HCT116 (cell line): Measurements from ENCODE around the gene CABLES1. TPM values are rescaled to one million over a fixed set of nuclear protein-coding genes. Genes with fewer than 3 reads are reported as not detected.

Experiments used
- ATAC-seq: fragments of 200-7000 bp; cut with Tn5 transposase; 2 replicates; pipeline ENCODE4 v1.9.1; 2020; ENCODE audit warnings: mild to moderate bottlenecking, moderate library complexity
- BruUV-seq: library from RNA; stranded (reverse); fragments of 400-500 nt; replicated peaks from 2 replicates; lab custom pipeline; 2021; lab: Mats Ljungman, UMichigan
- CTCF ChIA-PET: fragments of 300-600 bp; sonication (Branson Sonifier 250); formaldehyde crosslinking; loops from one replicate; lab custom pipeline; 2021; ENCODE audit warnings: antibody characterized with exemption; lab: Charles Lee
- POLR2A ChIA-PET: fragments of 300-600, 350-600 bp; sonication (Branson Sonifier 250); formaldehyde crosslinking; loops from one replicate; lab custom pipeline; 2021; ENCODE audit warnings: antibody characterized with exemption; lab: Charles Lee
- RAD21 ChIA-PET, 2 experiments: fragments of 300-600 bp; sonication (Branson Sonifier 250); formaldehyde crosslinking; loops; one replicate each; lab custom pipeline; 2023; ENCODE audit warnings: low total read pairs in 2 of 2; ENCODE audit not compliant: uncharacterized antibody in 2 of 2, unreplicated experiment in 2 of 2, low non-redundant PET in 1 of 2; lab: Charles Lee
- DNase-seq: peaks from one replicate; pipeline ENCODE4 v3.0.0-alpha.2; 2010; ENCODE audit warnings: low read depth, low spot score
- H2AFZ ChIP-seq: fragments of 200-600 bp; shearing (Covaris generic), sonication (generic); 2 replicates; pipeline ENCODE4 v1.6.1; 2017; ENCODE audit warnings: low read depth, mixed run types, mixed read lengths, antibody characterized with exemption, low read length; ENCODE audit not compliant: poor library complexity, severe bottlenecking
- H3K27ac ChIP-seq: 2 replicates; pipeline ENCODE4 v1.5.1; 2012; ENCODE audit warnings: low read depth, low read length
- H3K27me3 ChIP-seq: fragments of 200-600 bp; sonication (generic); 2 replicates; pipeline ENCODE4 v1.6.1; 2016; ENCODE audit warnings: mixed run types, low read length, mixed read lengths; ENCODE audit not compliant: insufficient read depth
- H3K36me3 ChIP-seq, 2 experiments: fragments of 200-500 bp in 1 of 2; fragments of 200-600 bp in 1 of 2; sonication (Bioruptor generic) in 1 of 2; sonication (generic) in 1 of 2; 2 replicates each; pipeline versions ENCODE4 v1.5.1 to v1.6.1; 2014 to 2016; ENCODE audit warnings: low read length in 2 of 2, inconsistent platforms in 1 of 2, mixed read lengths in 1 of 2, mixed run types in 1 of 2; ENCODE audit not compliant: insufficient read depth in 2 of 2, control insufficient read depth in 1 of 2
- H3K4me1 ChIP-seq, 2 experiments: fragments of 200-600 bp in 1 of 2; sonication (generic) in 1 of 2; 2 replicates each; pipeline versions ENCODE4 v1.5.1 to v1.6.1; 2012 to 2017; ENCODE audit warnings: low read length in 2 of 2, inconsistent platforms in 1 of 2, mild to moderate bottlenecking in 1 of 2, mixed read lengths in 1 of 2, mixed run types in 1 of 2, moderate library complexity in 1 of 2; ENCODE audit not compliant: insufficient read depth in 2 of 2, control insufficient read depth in 1 of 2
- H3K4me2 ChIP-seq: fragments of 200-600 bp; sonication (generic); 2 replicates; pipeline ENCODE4 v1.6.1; 2017; ENCODE audit warnings: mixed run types, low read length, mixed read lengths
- H3K4me3 ChIP-seq, 2 experiments: fragments of 200-600 bp in 1 of 2; sonication (generic) in 1 of 2; replicated peaks in 1 of 2; 2 replicates each; pipeline ENCODE4 v1.5.1; 2011 to 2016; ENCODE audit warnings: low read length in 2 of 2, control low read depth in 1 of 2, low read depth in 1 of 2, mild to moderate bottlenecking in 1 of 2, mixed read lengths in 1 of 2, mixed run types in 1 of 2
- H3K79me2 ChIP-seq: fragments of 200-600 bp; sonication (generic); 2 replicates; pipeline ENCODE4 v1.6.1; 2017; ENCODE audit warnings: mild to moderate bottlenecking, mixed run types, low read length, moderate library complexity, mixed read lengths; ENCODE audit not compliant: insufficient read depth
- H3K9ac ChIP-seq: fragments of 200-600 bp; sonication (generic); 2 replicates; pipeline ENCODE4 v1.6.1; 2016; ENCODE audit warnings: low read length, mixed read lengths
- H3K9me2 ChIP-seq: fragments of 200-600 bp; sonication (generic), shearing (Covaris generic); 2 replicates; pipeline ENCODE4 v1.6.1; 2017; ENCODE audit warnings: mixed run types, mild to moderate bottlenecking, moderate library complexity; ENCODE audit not compliant: insufficient read depth
- H3K9me3 ChIP-seq, 2 experiments: fragments of 200-500 bp in 1 of 2; fragments of 200-600 bp in 1 of 2; sonication (Bioruptor generic) in 1 of 2; sonication (generic) in 1 of 2; 2 replicates each; pipeline ENCODE4 v1.6.1; 2014 to 2017; ENCODE audit warnings: low read length in 2 of 2, mixed read lengths in 2 of 2, inconsistent platforms in 1 of 2, low read depth in 1 of 2, mild to moderate bottlenecking in 1 of 2, mixed run types in 1 of 2, moderate library complexity in 1 of 2; ENCODE audit not compliant: control insufficient read depth in 1 of 2, insufficient read depth in 1 of 2
- H4K20me1 ChIP-seq: fragments of 200-600 bp; sonication (generic), shearing (Covaris generic); 2 replicates; pipeline ENCODE4 v1.6.1; 2017; ENCODE audit warnings: mixed run types, mild to moderate bottlenecking, moderate library complexity; ENCODE audit not compliant: insufficient read depth
- ATF3 ChIP-seq: IDR thresholded peaks from 2 replicates; pipeline ENCODE4 v1.6.1; 2012
- CBX3 ChIP-seq: IDR thresholded peaks from 2 replicates; pipeline ENCODE4 v1.6.1; 2012; ENCODE audit warnings: low read depth
- CEBPB ChIP-seq: IDR thresholded peaks from 2 replicates; pipeline ENCODE4 v1.6.1; 2012; ENCODE audit warnings: low read depth
- ELF1 ChIP-seq: IDR thresholded peaks from 2 replicates; pipeline ENCODE4 v1.6.1; 2012; ENCODE audit warnings: low read depth, borderline replicate concordance
- EZH2phosphoT487 ChIP-seq: fragments of 200-600 bp; IDR thresholded peaks from 2 replicates; pipeline ENCODE4 v1.6.1; 2018; ENCODE audit warnings: antibody characterized with exemption, borderline replicate concordance
- FOSL1 ChIP-seq: IDR thresholded peaks from 2 replicates; pipeline ENCODE4 v1.6.1; 2012; ENCODE audit warnings: low read depth
- MAX ChIP-seq: IDR thresholded peaks from 2 replicates; pipeline ENCODE4 v1.6.1; 2012
- RAD21 ChIP-seq: IDR thresholded peaks from 2 replicates; pipeline ENCODE4 v1.6.1; 2012; ENCODE audit warnings: low read depth, mild to moderate bottlenecking
- REST ChIP-seq: IDR thresholded peaks from 2 replicates; pipeline ENCODE4 v1.6.1; 2012; ENCODE audit warnings: low read depth
- TCF7L2 ChIP-seq: IDR thresholded peaks from 2 replicates; pipeline ENCODE4 v1.7.0; 2011; ENCODE audit warnings: borderline replicate concordance, inconsistent platforms; ENCODE audit not compliant: insufficient read depth, insufficient read length; ENCODE audit errors: extremely low read depth
- YY1 ChIP-seq: IDR thresholded peaks from 2 replicates; pipeline ENCODE4 v1.6.1; 2011; ENCODE audit warnings: low read length, low read depth, moderate library complexity, mild to moderate bottlenecking; ENCODE audit not compliant: insufficient replicate concordance; ENCODE audit errors: extremely low read depth
- ZNF274 ChIP-seq: fragments of 200-500 bp; sonication (Bioruptor generic); IDR thresholded peaks from 2 replicates; pipeline ENCODE4 v1.6.1; 2014; ENCODE audit warnings: mild to moderate bottlenecking, low read depth, low read length, inconsistent platforms
- intact Hi-C: fragments of 100-400 bp; cut with micrococcal nuclease; formaldehyde crosslinking; loops from 2 replicates; pipeline ENCODE4 v1.10.0; 2022
- total RNA-seq: library from RNA; stranded (reverse); gene quantifications from one replicate; pipeline ENCODE4 v1.2.1, GENCODE V29; 2021; ENCODE audit not compliant: unreplicated experiment
- TF ChIP-seq, protein P1 (sequence below): IDR thresholded peaks from 2 replicates; pipeline ENCODE4 v1.6.1; 2011; ENCODE audit warnings: mild to moderate bottlenecking, low read length, moderate library complexity; ENCODE audit not compliant: insufficient replicate concordance; ENCODE audit errors: extremely low read depth

Gene CABLES1
- total RNA-seq, 1 experiment from 2014 or later, result 7.7 TPM

- H3K9ac ChIP-seq, result no peak overlapping the region
- BruUV-seq, result no TSS peak
- H3K9me3 ChIP-seq, result no peaks in the 10 kb centered on the region
- H3K36me3 ChIP-seq, result no peaks in the 10 kb centered on the region
- intact Hi-C loops, result no loop called here
- no peak overlapping the region for H2AFZ ChIP-seq
- DNase-seq, result no peak
- ATAC-seq, result no peak
- H3K4me2 ChIP-seq, result no peak overlapping the region
- H3K79me2 ChIP-seq, result no peaks in the 10 kb centered on the region
- H3K27ac ChIP-seq, result no peak overlapping the region
- TF ChIP-seq CBX3 (no peak), MAX (no peak), ATF3 (no peak), TCF7L2 (no peak), ZNF274 (no peak), YY1 (no peak), EZH2phosphoT487 (no peak), ELF1 (no peak)
- H3K4me1 ChIP-seq, result peaks cover under 1 to 7% of the 10 kb centered on the region in 2 experiments; a peak in 1 of 4 replicates
- CTCF ChIA-PET, result no interaction called here
- no peaks in the 10 kb centered on the region for H4K20me1 ChIP-seq
- POLR2A ChIA-PET, result no interaction called here
- H3K27me3 ChIP-seq, result no peaks in the 10 kb centered on the region
- no peaks in the 10 kb centered on the region for H3K9me2 ChIP-seq
- RAD21 ChIA-PET, result no interaction called here
- no peak overlapping the region for H3K4me3 ChIP-seq
Measured at GRCh38 chr18:23230686-23231085, 95.4 kb downstream of the CABLES1 start.

- POLR2A ChIA-PET, result no interaction called here
- TF ChIP-seq REST (no peak), EZH2phosphoT487 (no peak), CEBPB (no peak), RAD21 (no peak), MAX (no peak), FOSL1 (no peak)
- TF ChIP-seq, protein P1, sequence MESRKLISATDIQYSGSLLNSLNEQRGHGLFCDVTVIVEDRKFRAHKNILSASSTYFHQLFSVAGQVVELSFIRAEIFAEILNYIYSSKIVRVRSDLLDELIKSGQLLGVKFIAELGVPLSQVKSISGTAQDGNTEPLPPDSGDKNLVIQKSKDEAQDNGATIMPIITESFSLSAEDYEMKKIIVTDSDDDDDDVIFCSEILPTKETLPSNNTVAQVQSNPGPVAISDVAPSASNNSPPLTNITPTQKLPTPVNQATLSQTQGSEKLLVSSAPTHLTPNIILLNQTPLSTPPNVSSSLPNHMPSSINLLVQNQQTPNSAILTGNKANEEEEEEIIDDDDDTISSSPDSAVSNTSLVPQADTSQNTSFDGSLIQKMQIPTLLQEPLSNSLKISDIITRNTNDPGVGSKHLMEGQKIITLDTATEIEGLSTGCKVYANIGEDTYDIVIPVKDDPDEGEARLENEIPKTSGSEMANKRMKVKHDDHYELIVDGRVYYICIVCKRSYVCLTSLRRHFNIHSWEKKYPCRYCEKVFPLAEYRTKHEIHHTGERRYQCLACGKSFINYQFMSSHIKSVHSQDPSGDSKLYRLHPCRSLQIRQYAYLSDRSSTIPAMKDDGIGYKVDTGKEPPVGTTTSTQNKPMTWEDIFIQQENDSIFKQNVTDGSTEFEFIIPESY, result no peak
- TF ChIP-seq, all 23 proteins: peak for 0
- BruUV-seq, result no TSS peak
- RAD21 ChIA-PET, result no interaction called here
- Histone ChIP-seq H3K27me3 (no peaks in the 10 kb centered on the region), H3K9me2 (no peaks in the 10 kb centered on the region), H3K9me3 (no peaks in the 10 kb centered on the region), H3K4me2 (no peak overlapping the region), H3K9ac (no peak overlapping the region), H3K4me1 (peaks cover 2 to 5% of the 10 kb centered on the region in 2 experiments; a peak in 1 of 4 replicates), H3K36me3 (no peaks in the 10 kb centered on the region), H3K27ac (no peak overlapping the region), H4K20me1 (no peaks in the 10 kb centered on the region), H2AFZ (no peak overlapping the region), H3K79me2 (no peaks in the 10 kb centered on the region), H3K4me3 (no peak overlapping the region)
- ATAC-seq, result no peak
- CTCF ChIA-PET, result no interaction called here
- intact Hi-C loops, result no loop called here
- no peak for DNase-seq
Measured at GRCh38 chr18:23231340-23232021, 96.2 kb downstream of the CABLES1 start.
